Measurements from ENCODE around the gene UVRAG. TPM values are rescaled to one million over a fixed set of nuclear protein-coding genes. Genes with fewer than 3 reads are reported as not detected.

UVRAG gene
- total and polyA plus RNA-seq, 2 of the 13 experiments (the other 11 are each of a cell fraction or from before 2014, with no cell fraction given), result 9.7 to 17.3 TPM

DNA sequence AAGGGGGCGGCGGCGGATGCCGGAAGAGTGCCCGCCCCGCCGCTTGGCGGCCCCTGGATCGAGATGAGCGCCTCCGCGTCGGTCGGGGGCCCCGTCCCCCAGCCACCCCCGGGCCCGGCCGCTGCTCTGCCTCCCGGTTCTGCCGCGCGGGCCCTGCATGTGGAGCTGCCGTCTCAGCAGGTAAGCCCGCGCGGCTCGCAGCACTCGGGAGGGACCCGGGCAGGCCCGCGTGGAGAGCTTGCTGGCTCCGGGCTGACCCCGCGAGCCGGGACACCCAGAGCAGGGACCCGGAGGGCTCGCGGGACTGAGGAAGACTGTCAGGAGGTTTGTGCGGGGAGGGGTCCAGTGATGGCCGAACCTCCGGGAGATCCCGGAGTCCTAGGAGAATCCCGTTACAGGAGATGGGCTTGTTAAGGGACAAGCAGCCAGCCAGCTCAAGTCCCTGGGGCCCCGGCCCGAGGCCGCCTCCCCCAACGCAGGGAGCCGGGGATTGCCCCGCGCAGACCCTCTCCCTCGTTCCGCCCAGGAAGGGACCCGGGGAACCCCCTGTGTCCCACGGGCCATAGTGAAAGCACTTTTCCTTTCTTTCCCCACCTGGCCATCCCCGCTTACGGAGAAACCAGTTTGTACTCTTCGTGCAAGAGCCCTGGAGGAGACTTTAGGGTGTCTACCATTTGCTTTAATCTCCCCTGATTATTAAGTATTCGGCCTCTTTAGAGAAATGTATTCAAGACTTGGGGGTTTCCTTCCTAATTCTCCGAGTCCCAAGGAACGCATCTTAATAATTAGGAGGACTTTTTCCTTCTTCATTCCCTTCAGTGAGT lies 547 bp downstream of the UVRAG start (continued):
- TF ChIP-seq TOE1 (CRISPR knock-in tag; IDR thresholded peaks at IDR 0.05), result no peak
- TF ChIP-seq ZNF354B (CRISPR knock-in tag; IDR thresholded peaks at IDR 0.05), result no peak
- no peak for TF ChIP-seq SYNCRIP (IDR thresholded peaks at IDR 0.05; ENCODE audit: insufficient read depth, low read depth, low read length)
- no peak for TF ChIP-seq ZSCAN25 (CRISPR knock-in tag; IDR thresholded peaks at IDR 0.05)
- TF ChIP-seq SMAD9 (CRISPR knock-in tag; IDR thresholded peaks at IDR 0.05), result no peak
- TF ChIP-seq GPN1 (CRISPR knock-in tag; IDR thresholded peaks at IDR 0.05; ENCODE audit: borderline replicate concordance), result no peak
- no peak for TF ChIP-seq ZNF850 (CRISPR knock-in tag; conservative IDR thresholded peaks at IDR 0.05)
- no peak for TF ChIP-seq ZNF772 (CRISPR knock-in tag; IDR thresholded peaks at IDR 0.05)
- TF ChIP-seq ZNF563 (CRISPR knock-in tag; IDR thresholded peaks at IDR 0.05), result 0 out of 2 replicates have a peak, but pooled peaks have one; percentile 20
- TF ChIP-seq, protein P1, sequence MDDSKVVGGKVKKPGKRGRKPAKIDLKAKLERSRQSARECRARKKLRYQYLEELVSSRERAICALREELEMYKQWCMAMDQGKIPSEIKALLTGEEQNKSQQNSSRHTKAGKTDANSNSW (CRISPR knock-in tag; IDR thresholded peaks at IDR 0.05; ENCODE audit: borderline replicate concordance), result no peak
- TF ChIP-seq, protein P2, sequence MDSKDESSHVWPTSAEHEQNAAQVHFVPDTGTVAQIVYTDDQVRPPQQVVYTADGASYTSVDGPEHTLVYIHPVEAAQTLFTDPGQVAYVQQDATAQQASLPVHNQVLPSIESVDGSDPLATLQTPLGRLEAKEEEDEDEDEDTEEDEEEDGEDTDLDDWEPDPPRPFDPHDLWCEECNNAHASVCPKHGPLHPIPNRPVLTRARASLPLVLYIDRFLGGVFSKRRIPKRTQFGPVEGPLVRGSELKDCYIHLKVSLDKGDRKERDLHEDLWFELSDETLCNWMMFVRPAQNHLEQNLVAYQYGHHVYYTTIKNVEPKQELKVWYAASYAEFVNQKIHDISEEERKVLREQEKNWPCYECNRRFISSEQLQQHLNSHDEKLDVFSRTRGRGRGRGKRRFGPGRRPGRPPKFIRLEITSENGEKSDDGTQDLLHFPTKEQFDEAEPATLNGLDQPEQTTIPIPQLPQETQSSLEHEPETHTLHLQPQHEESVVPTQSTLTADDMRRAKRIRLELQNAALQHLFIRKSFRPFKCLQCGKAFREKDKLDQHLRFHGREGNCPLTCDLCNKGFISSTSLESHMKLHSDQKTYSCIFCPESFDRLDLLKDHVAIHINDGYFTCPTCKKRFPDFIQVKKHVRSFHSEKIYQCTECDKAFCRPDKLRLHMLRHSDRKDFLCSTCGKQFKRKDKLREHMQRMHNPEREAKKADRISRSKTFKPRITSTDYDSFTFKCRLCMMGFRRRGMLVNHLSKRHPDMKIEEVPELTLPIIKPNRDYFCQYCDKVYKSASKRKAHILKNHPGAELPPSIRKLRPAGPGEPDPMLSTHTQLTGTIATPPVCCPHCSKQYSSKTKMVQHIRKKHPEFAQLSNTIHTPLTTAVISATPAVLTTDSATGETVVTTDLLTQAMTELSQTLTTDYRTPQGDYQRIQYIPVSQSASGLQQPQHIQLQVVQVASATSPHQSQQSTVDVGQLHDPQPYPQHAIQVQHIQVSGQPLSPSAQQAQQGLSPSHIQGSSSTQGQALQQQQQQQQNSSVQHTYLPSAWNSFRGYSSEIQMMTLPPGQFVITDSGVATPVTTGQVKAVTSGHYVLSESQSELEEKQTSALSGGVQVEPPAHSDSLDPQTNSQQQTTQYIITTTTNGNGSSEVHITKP (CRISPR knock-in tag; IDR thresholded peaks at IDR 0.05; ENCODE audit: low read depth), result no peak
- no peak for TF ChIP-seq ZNF567 (CRISPR knock-in tag; IDR thresholded peaks at IDR 0.05; ENCODE audit: borderline replicate concordance)
- TF ChIP-seq SNAPC2 (CRISPR knock-in tag; IDR thresholded peaks at IDR 0.05), result peak; percentile 54; the same call in 1 of the 2 replicates
- no peak for TF ChIP-seq ZNF761 (CRISPR knock-in tag; conservative IDR thresholded peaks at IDR 0.05)
- no peak for TF ChIP-seq SETDB1 (CRISPR knock-in tag; IDR thresholded peaks at IDR 0.05; ENCODE audit: borderline replicate concordance)
- TF ChIP-seq, protein P3, sequence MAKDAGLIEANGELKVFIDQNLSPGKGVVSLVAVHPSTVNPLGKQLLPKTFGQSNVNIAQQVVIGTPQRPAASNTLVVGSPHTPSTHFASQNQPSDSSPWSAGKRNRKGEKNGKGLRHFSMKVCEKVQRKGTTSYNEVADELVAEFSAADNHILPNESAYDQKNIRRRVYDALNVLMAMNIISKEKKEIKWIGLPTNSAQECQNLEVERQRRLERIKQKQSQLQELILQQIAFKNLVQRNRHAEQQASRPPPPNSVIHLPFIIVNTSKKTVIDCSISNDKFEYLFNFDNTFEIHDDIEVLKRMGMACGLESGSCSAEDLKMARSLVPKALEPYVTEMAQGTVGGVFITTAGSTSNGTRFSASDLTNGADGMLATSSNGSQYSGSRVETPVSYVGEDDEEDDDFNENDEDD (CRISPR knock-in tag; IDR thresholded peaks at IDR 0.05; ENCODE audit: borderline replicate concordance), result no peak
- no peak for TF ChIP-seq ZNF713 (CRISPR knock-in tag; IDR thresholded peaks at IDR 0.05)
- TF ChIP-seq, protein P4, sequence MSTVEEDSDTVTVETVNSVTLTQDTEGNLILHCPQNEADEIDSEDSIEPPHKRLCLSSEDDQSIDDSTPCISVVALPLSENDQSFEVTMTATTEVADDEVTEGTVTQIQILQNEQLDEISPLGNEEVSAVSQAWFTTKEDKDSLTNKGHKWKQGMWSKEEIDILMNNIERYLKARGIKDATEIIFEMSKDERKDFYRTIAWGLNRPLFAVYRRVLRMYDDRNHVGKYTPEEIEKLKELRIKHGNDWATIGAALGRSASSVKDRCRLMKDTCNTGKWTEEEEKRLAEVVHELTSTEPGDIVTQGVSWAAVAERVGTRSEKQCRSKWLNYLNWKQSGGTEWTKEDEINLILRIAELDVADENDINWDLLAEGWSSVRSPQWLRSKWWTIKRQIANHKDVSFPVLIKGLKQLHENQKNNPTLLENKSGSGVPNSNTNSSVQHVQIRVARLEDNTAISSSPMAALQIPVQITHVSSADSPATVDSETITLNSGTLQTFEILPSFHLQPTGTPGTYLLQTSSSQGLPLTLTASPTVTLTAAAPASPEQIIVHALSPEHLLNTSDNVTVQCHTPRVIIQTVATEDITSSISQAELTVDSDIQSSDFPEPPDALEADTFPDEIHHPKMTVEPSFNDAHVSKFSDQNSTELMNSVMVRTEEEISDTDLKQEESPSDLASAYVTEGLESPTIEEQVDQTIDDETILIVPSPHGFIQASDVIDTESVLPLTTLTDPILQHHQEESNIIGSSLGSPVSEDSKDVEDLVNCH (CRISPR knock-in tag; IDR thresholded peaks at IDR 0.05), result no peak
- TF ChIP-seq ELF3 (CRISPR knock-in tag; IDR thresholded peaks at IDR 0.05), result no peak
- TF ChIP-seq AGO1 (IDR thresholded peaks at IDR 0.05; ENCODE audit: low read depth, low read length, poor library complexity, severe bottlenecking), result no peak
- TF ChIP-seq ARNT2 (CRISPR knock-in tag; IDR thresholded peaks at IDR 0.05; ENCODE audit: low read depth), result no peak

All from HepG2 (cell line).